Fibroblast of villous mesenchyme (primary cell): Measurements from ENCODE around the gene ILRUN. TPM values are rescaled to one million over a fixed set of nuclear protein-coding genes. Genes with fewer than 3 reads are reported as not detected.
"Not testable (repeated sequence)": the region's sequence is repeated elsewhere in the genome, so short reads cannot be mapped to it uniquely, and the experiment has no call there.

ENCODE experiments used
- DNase-seq: peaks from one replicate; pipeline ENCODE4 v3.0.0-alpha.2; 2010; ENCODE audit warnings: low read depth
- H3K4me3 ChIP-seq: 2 replicates; pipeline ENCODE4 v1.5.1; 2011; ENCODE audit warnings: low read depth, mild to moderate bottlenecking, low read length
- total RNA-seq: library from RNA; depleted of rRNA; stranded (reverse); fragments of >200 nt; gene quantifications from 2 replicates; pipeline ENCODE4 v1.2.3, GENCODE V29; 2012
- TF ChIP-seq, protein P1 (sequence below): IDR thresholded peaks from 2 replicates; pipeline ENCODE4 v1.5.1; 2012; ENCODE audit warnings: low read depth, mild to moderate bottlenecking, low read length; ENCODE audit not compliant: insufficient read depth

ILRUN gene
- total RNA-seq, 1 donor, result 58.3 TPM

DNA sequence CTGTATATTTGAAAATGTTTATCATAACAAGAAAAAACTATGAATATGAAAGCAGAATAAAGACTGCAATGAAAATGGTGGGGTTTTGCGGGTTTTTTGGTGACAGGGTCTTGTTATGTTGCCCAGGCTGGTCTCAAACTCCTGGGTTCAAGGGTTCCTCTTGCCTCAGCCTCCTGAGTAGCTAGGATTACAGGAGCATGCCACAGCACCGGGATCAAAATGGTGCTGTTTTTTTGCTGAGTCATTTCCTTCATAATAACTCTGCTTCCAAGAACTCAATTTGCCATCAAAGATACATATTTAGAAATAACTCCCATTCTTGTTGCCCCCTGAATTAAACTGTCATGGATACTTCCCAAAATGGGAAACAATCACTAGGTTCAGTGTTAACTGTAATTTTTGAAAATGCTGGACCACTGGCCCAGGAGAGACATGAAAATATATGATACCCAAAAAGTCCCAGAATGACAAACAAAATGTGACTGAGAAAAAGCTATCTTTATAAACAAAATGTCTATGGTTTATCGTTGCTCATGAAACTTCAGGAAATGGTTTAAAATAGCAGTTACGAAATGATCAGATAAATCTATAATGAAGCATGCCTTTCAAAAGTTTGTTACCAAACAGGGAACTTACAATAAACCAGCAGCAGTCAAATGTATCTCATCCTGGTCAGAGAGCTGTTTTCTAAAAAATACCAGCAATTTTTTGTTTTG lies 32.2 kb downstream of the ILRUN start:
- H3K4me3 ChIP-seq, result no peak overlapping the region
- TF ChIP-seq, protein P1, sequence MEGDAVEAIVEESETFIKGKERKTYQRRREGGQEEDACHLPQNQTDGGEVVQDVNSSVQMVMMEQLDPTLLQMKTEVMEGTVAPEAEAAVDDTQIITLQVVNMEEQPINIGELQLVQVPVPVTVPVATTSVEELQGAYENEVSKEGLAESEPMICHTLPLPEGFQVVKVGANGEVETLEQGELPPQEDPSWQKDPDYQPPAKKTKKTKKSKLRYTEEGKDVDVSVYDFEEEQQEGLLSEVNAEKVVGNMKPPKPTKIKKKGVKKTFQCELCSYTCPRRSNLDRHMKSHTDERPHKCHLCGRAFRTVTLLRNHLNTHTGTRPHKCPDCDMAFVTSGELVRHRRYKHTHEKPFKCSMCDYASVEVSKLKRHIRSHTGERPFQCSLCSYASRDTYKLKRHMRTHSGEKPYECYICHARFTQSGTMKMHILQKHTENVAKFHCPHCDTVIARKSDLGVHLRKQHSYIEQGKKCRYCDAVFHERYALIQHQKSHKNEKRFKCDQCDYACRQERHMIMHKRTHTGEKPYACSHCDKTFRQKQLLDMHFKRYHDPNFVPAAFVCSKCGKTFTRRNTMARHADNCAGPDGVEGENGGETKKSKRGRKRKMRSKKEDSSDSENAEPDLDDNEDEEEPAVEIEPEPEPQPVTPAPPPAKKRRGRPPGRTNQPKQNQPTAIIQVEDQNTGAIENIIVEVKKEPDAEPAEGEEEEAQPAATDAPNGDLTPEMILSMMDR, result no peak
- peak; percentile 72 for DNase-seq

DNA sequence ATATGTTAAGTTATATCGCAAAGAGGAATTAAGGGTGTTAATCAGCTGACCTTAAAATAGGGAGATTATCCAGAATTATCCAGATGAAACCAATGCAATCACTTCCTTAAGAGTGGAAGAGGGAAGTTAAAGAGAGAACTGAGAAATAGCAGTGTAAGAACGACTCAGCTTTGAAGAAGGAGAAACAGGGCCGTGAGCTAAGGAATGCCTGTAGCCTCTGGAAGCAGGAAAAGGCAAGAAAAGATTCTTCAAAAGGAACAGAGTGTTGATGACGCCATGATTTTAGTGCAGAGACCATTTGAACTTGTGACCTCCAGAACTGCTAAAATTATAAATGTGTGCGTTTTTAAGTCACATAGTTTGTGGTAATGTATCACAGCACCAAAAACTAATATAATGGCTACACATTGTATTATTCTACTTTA lies 32.7 kb downstream of the ILRUN start:
- peak; percentile 37 for DNase-seq
- no peak overlapping the region for H3K4me3 ChIP-seq
- TF ChIP-seq, protein P1, result no peak

DNA sequence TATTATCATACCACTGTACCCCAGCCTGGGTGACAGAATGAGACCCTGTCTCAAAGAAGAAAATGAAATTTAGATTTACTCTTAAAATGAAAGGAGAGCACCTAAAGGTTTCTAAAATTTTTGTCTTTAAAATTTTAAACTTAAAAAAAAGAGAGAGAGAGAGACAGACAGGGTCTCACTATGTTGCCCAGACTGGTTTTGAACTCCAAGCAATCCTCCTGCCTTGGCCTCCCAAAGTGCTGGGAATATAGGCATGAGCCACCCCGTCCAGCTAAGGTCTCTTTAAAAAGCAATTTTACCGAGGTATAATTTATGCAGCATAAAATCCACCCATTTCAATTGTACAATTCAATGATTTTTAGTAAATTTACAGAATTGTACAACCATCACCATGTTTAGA lies 33.2 kb downstream of the ILRUN start:
- TF ChIP-seq, protein P1, result no peak
- no peak for DNase-seq
- no peak overlapping the region for H3K4me3 ChIP-seq

DNA sequence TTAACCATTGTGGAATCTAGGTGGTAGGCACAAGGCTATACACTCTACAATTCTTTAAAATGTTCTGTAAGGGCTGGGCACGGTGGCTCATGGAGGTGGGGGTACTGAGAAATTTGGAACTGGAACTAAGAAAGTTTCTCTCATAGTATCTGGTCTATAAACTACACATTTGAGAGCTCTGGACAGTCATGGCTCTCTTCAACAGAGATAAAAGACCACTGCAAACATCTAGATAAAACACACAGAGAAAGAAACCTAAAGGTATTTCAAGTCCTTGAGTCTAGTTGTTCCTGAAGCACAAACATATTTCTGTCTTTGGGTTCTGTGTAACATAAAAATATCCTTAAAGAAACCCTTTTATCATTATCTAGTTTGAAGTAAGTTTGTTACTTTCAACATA lies 35.2 kb downstream of the ILRUN start:
- no peak for DNase-seq
- TF ChIP-seq, protein P1, result no peak
- H3K4me3 ChIP-seq, result no peak overlapping the region

DNA sequence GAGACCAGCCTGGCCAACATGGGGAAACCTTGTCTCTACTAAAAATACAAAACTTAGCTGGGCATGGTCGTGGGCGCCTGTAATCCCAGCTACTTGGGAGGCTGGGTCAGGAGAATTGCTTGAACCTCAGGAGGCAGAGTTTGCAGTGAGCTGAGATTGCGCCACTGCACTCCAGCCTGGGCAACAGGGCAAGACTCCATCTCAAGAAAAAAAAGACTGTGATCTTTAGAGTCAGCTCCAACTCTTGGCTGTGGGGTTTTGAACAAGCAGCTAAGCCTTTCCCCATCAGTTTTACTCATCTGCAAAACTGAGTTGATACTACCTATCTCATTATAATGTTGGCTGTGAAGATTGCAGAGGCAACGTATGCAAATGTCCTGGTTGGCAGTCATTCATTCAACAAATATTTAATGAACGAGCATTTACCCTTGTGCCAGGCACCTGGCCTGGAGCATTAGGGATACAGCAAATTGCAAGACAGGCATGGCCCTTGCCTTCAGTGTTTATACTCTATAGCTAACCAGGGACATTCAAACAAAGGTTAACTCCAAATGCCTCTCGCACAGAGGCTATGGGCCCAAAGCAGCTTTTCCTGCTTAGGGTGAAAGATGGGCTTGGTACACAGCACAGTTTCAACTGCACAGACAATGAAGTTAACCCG lies 37.8 kb downstream of the ILRUN start:
- DNase-seq, result no peak

DNA sequence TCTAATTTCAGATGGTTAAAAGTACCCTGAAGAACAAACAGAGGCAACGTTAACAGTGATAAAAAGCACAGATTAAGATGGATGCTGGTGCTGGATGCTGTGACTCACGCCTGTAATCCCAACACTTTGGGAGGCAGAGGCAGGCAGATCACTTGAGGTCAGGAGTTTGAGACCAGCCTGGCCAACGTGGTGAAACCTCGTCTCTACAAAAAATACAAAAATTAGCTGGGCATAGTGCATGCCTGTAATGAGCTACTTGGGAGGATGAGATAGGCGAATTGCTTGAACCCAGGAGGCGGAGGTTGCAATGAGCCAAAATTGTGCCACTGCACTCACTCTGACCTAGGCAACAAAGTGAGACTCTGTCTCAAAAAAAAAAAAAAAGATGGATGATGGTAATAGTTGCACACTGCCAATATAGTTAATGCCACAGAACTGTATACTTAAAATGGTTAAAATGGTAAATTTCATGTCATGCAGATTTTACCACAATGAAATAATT lies 38.5 kb downstream of the ILRUN start:
- H3K4me3 ChIP-seq, DNase-seq: not testable (repeated sequence)

More for the DNA sequence above, 37.8 kb downstream of the ILRUN start:
- TF ChIP-seq, protein P1, result no peak
- H3K4me3 ChIP-seq, result no peak overlapping the region

DNA sequence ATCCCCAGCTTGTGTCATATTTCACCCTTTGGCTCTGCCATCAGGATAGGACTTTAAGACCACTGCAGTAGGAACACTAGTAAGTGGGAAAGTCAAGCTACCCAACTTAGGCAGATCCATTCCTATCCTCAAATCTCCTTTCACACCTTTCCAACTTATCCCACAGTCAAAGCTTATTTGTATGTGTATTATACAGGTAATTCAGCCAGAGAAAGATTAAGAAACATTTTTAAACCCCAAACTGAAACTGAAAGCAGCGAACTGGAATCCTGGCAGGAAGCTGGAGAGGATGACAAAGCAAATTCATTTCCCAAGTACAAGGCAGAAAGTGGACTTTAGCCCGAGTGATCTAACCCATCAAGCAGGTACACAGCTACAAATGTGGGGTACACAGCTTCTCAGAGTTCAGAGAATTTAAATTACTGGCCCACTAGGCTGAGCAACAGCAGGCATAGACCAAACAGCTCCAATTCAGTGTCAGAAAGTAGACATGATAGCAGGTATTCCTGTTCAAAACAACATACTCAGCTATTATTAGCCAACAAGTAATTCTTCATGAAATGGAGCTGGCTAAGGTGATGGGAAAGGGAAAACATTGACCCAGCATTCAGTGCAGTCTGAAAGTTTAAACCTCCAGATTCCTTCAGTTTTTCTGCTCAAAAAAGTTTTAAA lies 39.1 kb downstream of the ILRUN start:
- TF ChIP-seq, protein P1, result no peak
- DNase-seq, result peak; percentile 93
- peak overlapping the region; percentile 54 for H3K4me3 ChIP-seq
